Duodenal mucosa (tissue), 2 donors: ENCODE measurements around the gene SYTL1.

Source experiments
- H3K27ac ChIP-seq: one replicate; pipeline ENCODE4 v1.7.0; 2013; ENCODE audit warnings: low read depth, low read length
- H3K27me3 ChIP-seq, 2 donors: one replicate each; pipeline ENCODE4 v1.7.0; 2013; ENCODE audit warnings: low read length in 2 of 2, control low read depth in 1 of 2; ENCODE audit not compliant: insufficient read depth in 2 of 2, control insufficient read depth in 1 of 2
- H3K36me3 ChIP-seq, 2 donors: one replicate each; pipeline ENCODE4 v1.7.0; 2013; ENCODE audit warnings: low read length in 2 of 2, control low read depth in 1 of 2; ENCODE audit not compliant: insufficient read depth in 2 of 2, control insufficient read depth in 1 of 2
- H3K4me1 ChIP-seq, 2 donors: one replicate each; pipeline ENCODE4 v1.7.0; 2013; ENCODE audit warnings: low read length in 2 of 2, control low read depth in 1 of 2; ENCODE audit not compliant: insufficient read depth in 2 of 2, control insufficient read depth in 1 of 2
- H3K4me3 ChIP-seq, 2 donors: one replicate each; pipeline ENCODE4 v1.7.0; 2013; ENCODE audit warnings: low read length in 2 of 2, low read depth in 1 of 2
- H3K9ac ChIP-seq, 2 donors: one replicate each; pipeline ENCODE4 v1.7.0; 2013; ENCODE audit warnings: low read length in 2 of 2, low read depth in 1 of 2
- H3K9me3 ChIP-seq, 2 donors: one replicate each; pipeline ENCODE4 v1.7.0; 2013; ENCODE audit warnings: low read length in 2 of 2, control low read depth in 1 of 2; ENCODE audit not compliant: control insufficient read depth in 1 of 2

SYTL1 gene

DNA sequence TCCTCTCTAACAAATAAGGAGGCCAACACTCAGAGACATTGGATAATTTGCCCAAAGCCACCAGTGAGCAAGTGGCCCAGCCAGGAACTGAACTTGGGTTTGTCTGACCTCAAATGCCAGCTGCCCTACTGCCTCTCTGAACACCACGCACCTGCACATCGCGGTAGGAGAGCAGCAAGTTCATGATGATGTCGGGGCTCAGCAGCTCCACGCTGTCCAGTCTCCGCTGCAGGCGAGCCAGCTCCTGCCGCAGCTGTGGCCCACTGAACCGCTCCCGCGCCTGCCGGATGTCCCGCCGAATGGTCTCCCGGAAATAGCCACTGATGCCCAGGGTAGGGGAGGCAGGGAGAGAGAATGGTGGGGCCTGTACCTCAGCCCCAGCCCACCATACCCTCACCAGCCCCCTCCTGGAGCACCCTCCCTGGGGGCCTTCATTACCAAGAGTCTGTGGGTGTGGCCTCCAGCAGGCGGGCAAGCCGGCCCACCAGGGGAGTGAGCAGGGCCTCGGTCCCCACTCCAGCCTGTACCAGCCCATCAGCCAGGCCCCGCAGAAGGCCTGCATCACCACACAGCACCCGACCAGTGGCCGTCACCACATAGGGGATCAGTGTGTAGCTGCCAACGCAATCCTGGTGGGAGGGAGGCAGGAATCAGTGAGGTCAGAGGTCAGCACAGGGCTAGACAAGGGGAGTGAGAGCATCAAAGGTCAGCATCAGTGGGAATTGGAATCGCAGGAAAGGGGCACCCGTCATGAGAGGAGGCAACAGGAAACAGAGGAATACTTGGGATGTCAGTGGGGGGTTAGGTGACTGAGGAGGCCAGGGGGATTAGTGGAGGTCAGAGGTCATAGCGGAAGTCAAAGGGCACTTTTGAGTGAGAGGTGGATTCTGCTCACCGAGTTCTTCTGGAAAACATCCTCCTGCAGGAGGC lies 22.2 kb downstream of the SYTL1 start:
- peaks cover 0 to 14% of the 10 kb centered on the region in 2 donors for H3K36me3 ChIP-seq
- no peak overlapping the region for H3K27ac ChIP-seq
- no peak overlapping the region for H3K4me3 ChIP-seq
- H3K4me1 ChIP-seq = peaks cover 22 to 27% of the 10 kb centered on the region in 2 donors
- H3K9ac ChIP-seq = no peak overlapping the region
- H3K27me3 ChIP-seq = no peaks in the 10 kb centered on the region
- H3K9me3 ChIP-seq = no peaks in the 10 kb centered on the region

DNA sequence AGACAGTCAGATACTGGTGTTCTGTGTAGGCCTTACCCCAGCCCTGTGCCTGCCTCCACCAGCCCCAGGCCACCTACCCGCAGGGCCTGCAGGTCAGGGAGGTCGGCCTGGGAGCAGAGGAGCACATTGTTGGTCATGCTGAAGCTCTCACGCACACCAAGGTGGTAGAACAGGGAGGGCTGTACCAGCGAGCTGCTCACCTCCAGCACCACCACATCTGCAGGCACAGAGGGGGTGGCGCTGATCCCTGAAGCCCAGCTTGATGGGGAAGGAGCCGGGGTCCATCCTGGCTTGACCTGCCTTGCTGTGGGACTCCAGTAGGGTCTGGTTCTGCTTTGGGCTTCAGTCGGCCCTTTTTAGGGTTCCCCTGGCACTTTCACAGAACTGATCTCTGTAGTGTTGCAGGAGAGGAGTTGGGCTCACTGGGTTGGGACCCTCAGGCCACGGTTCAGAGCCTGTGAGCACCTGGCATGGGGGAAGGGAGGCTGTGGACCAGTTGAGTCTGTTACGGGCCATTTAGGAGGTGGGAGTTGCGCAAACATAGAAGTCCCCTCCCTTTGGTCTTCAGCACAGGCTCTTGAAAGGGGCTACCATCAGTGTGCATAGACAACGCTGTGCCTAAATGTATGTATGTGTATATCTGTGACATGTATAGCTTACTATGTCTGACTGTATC lies 23.0 kb downstream of the SYTL1 start:
- H3K4me1 ChIP-seq = peaks cover 20 to 28% of the 10 kb centered on the region in 2 donors
- no peaks in the 10 kb centered on the region for H3K9me3 ChIP-seq
- H3K36me3 ChIP-seq = peaks cover 0 to 14% of the 10 kb centered on the region in 2 donors
- peak overlapping the region; percentile 54 for H3K27ac ChIP-seq
- H3K4me3 ChIP-seq = peak overlapping the region; percentile 69 to 71
- no peaks in the 10 kb centered on the region for H3K27me3 ChIP-seq
- peak overlapping the region; percentile 36 to 70 for H3K9ac ChIP-seq

DNA sequence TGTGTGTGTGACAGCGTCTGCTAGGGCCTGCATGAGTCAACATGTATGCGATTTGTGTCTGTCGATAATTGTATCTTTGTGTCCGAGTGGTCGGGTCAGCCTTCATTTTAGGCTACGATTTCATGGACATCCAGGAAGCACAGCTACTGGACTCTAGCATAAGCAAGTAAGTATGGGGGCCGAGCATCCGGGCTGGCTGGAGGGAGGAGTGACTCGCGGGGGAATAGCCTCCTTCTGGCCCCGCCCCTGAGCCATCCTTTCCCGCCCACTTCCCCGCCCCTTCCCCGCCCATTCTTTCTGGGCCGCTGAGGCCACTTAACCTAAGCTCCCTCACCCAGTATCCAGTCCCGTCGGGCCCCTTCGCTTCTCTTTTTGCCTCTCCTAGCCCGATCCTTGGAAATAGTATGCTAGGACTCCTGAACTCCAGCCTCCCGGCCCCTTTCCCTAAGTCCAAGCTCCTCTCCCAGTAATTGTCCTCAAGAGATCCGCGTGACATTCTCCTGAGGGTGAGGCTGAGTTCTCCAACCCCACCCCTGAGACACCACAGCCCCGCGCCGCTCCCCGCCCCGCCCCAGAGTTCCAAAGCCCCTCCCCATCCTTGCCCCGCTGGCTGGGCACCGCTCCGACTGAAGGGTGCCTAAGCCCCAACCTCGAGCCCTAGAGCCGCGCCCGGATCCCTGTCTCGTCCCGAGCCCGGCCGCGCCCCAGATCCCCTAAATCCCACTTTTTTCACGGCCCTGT lies 23.7 kb downstream of the SYTL1 start:
- H3K9me3 ChIP-seq = no peaks in the 10 kb centered on the region
- peak overlapping the region; percentile 64 to 70 for H3K9ac ChIP-seq
- H3K27ac ChIP-seq = peak overlapping the region; percentile 71
- H3K4me3 ChIP-seq = peak overlapping the region; percentile 69 to 71
- no peaks in the 10 kb centered on the region for H3K27me3 ChIP-seq
- peaks cover 0 to 14% of the 10 kb centered on the region in 2 donors for H3K36me3 ChIP-seq
- H3K4me1 ChIP-seq = peaks cover 17 to 25% of the 10 kb centered on the region in 2 donors

DNA sequence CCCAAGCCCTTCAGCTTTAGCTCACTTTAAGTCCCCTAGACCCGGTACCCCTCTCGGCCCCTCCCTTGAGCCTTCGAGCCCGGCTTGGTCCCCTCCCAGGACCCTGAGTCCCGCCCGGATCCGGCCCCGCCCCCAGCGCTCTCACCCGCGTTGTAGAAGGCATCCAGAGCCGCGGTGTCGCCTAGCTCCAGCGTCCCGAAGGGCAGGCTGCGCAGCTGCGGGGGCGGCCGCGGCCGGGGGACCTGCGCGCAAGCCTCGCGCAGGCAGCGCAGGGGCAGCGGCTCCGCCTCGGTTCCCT lies 24.2 kb downstream of the SYTL1 start:
- Histone ChIP-seq H3K4me1 (peaks cover 17 to 25% of the 10 kb centered on the region in 2 donors), H3K4me3 (peak overlapping the region; percentile 69 to 71), H3K27me3 (no peaks in the 10 kb centered on the region), H3K9ac (peak overlapping the region; percentile 64 to 70), H3K36me3 (peaks cover 0 to 14% of the 10 kb centered on the region in 2 donors), H3K9me3 (no peaks in the 10 kb centered on the region), H3K27ac (peak overlapping the region; percentile 71)

DNA sequence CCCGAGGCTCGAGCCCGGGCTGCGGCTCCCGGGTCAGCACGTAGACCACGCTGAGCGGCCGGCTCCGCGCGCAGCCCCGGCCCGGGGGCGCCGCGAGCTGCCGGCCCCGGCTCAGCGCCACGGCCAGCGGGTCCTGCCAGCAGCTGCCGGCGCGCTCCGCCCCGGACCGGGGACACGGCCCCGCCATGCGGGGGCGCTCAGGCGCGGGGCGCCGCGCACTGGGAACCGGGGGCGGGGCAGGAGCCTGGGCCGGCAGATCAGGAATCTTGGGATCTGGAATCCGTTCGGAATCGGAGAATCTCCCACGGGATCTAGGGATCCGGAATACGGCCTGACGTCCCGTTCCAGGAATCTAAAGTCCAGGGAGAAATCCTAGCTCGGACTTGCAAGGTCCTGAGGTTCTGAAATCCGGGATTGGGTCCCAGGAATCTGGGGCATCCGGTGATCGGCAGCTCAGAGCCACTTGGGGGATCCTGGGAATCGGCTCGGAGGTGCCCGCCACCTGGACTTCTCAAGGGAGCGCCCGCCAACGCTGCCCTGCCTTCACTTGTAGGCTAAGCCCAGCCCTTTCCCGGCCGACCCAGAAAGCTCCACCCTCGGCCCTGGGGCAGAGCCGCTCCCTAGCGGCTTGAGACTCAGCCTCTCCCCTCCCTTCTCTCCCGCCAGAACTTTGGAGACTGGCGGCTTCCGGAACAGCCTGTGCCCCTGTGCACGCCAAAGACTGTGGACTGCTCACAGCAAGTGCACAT lies 24.8 kb downstream of the SYTL1 start, which contains the start of gene MAP3K6:
Gene MAP3K6, minus strand, starts transcription at position 551 of the 749 bp plus-strand sequence. Its CDS starts 364 bp downstream, at position 187.
- H3K27me3 ChIP-seq = no peaks in the 10 kb centered on the region
- H3K4me3 ChIP-seq = peak within 1 kb of the TSS; percentile 71 to 75
- H3K9ac ChIP-seq = peak within 1 kb of the TSS; percentile 64 to 71
- no peaks in the 10 kb centered on the region for H3K9me3 ChIP-seq
- H3K4me1 ChIP-seq = peaks cover 17 to 25% of the 10 kb centered on the region in 2 donors
- H3K27ac ChIP-seq = peak within 1 kb of the TSS; percentile 89
- H3K36me3 ChIP-seq = peaks cover 0 to 9% of the 10 kb centered on the region in 2 donors

DNA sequence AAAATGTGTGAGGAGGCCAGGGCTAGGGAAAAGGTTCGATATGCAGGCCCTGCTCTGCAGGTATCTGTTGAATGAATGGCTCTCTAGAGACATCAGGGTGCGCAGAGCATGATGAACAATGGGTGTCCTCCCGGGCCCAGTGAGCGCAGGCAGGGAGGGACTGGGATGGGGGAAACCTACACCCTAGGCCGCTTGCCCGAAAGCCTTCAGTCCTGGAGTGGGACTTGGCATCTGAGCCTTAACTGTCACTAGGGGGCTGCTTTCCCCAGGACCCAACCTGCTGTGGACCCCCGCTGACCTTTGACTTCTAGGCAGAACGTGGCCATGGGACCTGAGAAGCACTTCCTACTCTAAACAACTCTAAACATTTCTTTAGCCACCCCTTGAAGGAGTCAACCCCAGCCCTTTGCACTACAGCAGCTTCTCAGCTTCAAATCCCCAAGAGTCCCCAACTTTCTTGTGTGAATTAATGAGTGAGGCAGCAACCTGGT lies 25.4 kb downstream of the SYTL1 start:
- Histone ChIP-seq H3K36me3 (peaks cover 0 to 5% of the 10 kb centered on the region in 2 donors), H3K9me3 (no peaks in the 10 kb centered on the region), H3K27me3 (no peaks in the 10 kb centered on the region), H3K27ac (peak overlapping the region; percentile 89), H3K4me1 (peaks cover 17 to 25% of the 10 kb centered on the region in 2 donors), H3K4me3 (peak overlapping the region; percentile 67 to 75), H3K9ac (peak overlapping the region; percentile 58 to 71)

DNA sequence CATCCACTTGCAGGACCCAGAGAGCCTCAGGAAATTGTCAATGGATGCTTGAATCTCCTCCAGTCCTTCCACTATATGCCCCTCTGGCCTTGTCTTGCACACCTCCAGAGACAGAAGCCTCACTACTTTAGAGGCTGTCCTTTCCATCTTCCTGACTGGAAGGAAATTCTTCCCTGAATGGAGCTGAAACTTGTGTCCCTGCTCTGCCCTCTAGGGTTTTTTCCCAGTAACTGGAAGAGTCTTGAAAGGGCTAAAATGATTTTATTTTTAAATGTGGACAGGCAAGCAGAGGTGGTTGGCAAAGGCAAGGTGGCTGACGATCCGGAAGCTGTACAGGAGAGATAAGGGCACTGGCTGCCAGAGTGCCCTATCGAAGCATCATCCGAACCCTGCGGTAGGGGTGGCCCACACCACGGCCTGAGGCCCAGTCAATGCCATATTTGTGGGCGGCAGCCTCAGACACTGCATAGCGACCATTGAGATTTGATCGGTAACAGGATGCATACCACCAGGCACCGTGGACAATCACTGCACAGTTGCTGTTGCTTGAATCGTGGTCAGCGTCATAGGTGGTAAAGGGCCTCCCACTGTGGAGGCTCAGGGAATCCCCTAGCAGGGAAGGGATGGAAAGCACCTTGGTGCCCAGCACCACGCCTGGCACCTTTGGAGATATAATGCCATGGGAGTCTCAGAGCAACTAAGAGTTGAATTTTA lies 27.2 kb downstream of the SYTL1 start:
- no peak overlapping the region for H3K9ac ChIP-seq
- H3K4me3 ChIP-seq = no peak overlapping the region
- H3K27me3 ChIP-seq = no peaks in the 10 kb centered on the region
- no peaks in the 10 kb centered on the region for H3K9me3 ChIP-seq
- H3K4me1 ChIP-seq = peaks cover 17 to 25% of the 10 kb centered on the region in 2 donors
- H3K36me3 ChIP-seq = no peaks in the 10 kb centered on the region
- H3K27ac ChIP-seq = no peak overlapping the region

DNA sequence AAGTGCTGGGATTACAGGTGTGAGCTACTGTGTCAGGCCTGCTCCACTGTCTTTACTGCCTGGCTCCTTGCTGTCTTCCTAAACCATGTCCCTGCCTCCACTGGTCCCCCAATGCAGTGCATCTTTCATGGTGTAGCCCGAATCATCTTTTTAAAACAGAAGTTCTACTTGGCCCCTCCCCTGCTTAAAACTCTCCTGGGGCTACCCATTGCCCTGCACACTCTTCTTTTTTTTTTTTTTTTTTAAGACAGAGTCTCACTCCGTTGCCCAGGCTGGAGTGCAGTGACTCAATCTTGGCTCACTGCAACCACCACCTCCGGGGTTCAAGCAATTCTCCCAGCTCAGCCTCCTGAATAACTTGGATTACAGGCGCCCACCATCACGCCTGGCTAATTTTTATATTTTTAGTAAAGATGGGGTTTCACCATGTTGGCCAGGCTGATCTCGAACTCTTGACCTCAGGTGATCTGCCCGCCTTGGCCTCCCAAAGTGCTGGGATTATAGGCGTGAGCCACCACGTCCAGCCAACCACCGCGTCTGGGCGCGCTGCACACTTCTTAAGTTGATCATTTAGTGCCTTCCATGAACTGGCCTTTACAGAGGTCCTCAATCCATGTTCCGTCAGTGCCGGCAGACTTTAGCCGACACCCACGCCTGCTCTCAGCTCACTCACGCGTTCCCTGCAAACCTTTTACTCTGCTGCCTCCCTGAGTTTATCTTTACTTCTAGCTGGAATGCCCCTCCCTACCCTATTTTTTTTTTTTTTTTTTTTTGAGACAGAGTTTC lies 30.4 kb downstream of the SYTL1 start:
- no peak overlapping the region for H3K4me3 ChIP-seq
- H3K9ac ChIP-seq = no peak overlapping the region
- no peak overlapping the region for H3K27ac ChIP-seq
- H3K36me3 ChIP-seq = no peaks in the 10 kb centered on the region
- H3K9me3 ChIP-seq = no peaks in the 10 kb centered on the region
- H3K27me3 ChIP-seq = peaks cover 0 to 4% of the 10 kb centered on the region in 2 donors
- H3K4me1 ChIP-seq = peaks cover 4 to 10% of the 10 kb centered on the region in 2 donors
